ENCODE data around the gene KRT6A.
"Not testable (repeated sequence)": the region's sequence is repeated elsewhere in the genome, so short reads cannot be mapped to it uniquely, and the experiment has no call there.

The KRT6A gene

DNA sequence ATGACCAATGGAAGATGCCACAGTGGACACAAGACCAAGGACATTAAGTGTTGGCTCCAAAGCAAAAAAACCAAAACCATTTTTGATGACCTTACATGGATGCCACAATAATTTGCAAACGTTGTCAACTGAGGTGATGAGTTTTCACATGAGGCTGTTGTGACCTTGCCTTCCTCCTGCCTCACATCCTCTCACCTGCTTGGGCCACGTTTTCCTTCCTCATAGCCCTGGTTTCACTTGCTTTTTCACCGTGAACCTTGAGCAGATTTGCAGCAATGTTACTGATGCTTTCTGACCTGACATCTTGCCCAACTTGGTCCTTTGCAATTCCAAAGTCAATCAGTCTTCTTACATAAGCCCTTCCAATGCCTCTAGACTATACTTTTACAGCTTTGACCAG lies 44.8 kb downstream of the KRT6A start:
- no peak for DNase-seq (ENCODE audit: low read depth)
- no peak overlapping the region for H3K4me3 ChIP-seq (ENCODE audit: low read depth, low read length)
- TF ChIP-seq, protein P1, sequence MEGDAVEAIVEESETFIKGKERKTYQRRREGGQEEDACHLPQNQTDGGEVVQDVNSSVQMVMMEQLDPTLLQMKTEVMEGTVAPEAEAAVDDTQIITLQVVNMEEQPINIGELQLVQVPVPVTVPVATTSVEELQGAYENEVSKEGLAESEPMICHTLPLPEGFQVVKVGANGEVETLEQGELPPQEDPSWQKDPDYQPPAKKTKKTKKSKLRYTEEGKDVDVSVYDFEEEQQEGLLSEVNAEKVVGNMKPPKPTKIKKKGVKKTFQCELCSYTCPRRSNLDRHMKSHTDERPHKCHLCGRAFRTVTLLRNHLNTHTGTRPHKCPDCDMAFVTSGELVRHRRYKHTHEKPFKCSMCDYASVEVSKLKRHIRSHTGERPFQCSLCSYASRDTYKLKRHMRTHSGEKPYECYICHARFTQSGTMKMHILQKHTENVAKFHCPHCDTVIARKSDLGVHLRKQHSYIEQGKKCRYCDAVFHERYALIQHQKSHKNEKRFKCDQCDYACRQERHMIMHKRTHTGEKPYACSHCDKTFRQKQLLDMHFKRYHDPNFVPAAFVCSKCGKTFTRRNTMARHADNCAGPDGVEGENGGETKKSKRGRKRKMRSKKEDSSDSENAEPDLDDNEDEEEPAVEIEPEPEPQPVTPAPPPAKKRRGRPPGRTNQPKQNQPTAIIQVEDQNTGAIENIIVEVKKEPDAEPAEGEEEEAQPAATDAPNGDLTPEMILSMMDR (IDR thresholded peaks at IDR 0.05; ENCODE audit: control insufficient read depth, extremely low read depth, insufficient read depth) = no peak

DNA sequence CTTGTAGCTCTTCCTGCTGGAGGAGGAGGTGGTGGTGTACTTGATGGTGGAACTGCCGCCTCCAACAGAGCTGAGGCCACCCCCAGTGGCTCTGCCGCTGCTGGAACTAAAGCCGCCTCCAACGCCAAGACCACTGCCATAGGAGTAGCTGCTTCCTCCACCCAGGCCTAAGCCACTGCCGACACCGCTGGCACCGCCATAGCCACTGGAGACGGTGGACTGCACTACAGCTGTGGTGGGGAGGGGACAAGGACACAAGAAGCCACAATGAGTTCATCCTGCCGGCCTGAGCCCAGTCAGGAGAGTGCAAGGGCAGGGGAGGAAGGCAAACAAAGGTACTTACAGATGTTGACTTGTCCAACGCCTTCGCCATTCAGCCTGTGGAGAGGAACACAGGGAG lies 45.9 kb downstream of the KRT6A start:
- not testable (repeated sequence) for H3K4me3 ChIP-seq (ENCODE audit: low read depth, low read length); DNase-seq (ENCODE audit: low read depth)

DNA sequence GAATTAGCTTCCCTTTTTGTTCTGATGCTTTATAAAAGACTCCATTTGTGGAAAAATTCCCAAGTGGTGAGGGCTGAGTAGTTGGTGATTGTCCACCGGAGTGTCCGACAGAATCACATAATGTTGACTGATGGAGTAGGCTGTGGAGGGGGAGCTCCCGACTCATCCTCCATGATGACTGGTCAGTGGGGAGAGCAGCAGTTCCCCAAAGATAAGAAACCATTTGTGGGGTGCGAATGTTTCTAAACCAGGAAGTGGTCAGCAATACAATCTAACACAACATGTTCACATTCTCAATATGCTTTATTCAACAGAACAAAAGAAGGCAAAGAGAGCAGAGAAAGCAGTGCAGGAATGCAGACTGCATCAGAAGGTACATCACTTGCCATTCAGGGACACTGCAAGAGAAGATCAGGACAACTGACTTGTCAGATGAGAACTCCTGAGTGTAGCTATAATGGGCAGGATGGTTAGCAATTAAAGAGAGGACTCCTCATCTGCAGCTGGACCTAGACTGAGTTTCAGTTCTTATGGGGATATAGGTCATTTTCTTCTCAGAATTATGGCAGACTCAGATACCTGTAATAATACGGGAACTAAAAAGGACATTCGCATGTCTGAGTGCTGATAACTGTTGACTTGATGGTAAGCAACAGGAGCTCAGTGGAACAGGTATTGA lies 46.6 kb downstream of the KRT6A start:
- TF ChIP-seq, protein P1 (IDR thresholded peaks at IDR 0.05; ENCODE audit: control insufficient read depth, extremely low read depth, insufficient read depth) = no peak
- no peak for DNase-seq (ENCODE audit: low read depth)
- H3K4me3 ChIP-seq (ENCODE audit: low read depth, low read length) = no peak overlapping the region

DNA sequence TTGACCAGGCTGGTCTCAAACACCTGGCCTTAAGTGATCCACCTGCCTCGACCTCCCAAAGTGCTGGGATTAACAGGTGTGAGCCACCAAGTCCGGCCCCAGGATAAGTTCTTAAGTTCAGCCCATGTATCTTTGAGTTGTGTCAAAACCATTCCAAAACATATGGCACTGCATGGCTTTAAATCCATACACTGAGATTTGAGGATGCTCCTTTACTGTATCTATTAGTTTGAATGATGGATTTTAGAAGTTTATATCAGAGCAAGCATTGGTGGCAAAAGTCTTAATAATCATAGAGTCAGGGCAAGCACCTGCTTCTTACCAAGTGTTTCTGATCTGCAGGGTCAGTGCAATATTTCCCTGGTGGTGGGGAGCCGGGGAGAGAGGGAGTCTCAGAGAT lies 47.2 kb downstream of the KRT6A start:
- TF ChIP-seq, protein P1 (IDR thresholded peaks at IDR 0.05; ENCODE audit: control insufficient read depth, extremely low read depth, insufficient read depth) = no peak
- no peak for DNase-seq (ENCODE audit: low read depth)
- H3K4me3 ChIP-seq (ENCODE audit: low read depth, low read length) = no peak overlapping the region

DNA sequence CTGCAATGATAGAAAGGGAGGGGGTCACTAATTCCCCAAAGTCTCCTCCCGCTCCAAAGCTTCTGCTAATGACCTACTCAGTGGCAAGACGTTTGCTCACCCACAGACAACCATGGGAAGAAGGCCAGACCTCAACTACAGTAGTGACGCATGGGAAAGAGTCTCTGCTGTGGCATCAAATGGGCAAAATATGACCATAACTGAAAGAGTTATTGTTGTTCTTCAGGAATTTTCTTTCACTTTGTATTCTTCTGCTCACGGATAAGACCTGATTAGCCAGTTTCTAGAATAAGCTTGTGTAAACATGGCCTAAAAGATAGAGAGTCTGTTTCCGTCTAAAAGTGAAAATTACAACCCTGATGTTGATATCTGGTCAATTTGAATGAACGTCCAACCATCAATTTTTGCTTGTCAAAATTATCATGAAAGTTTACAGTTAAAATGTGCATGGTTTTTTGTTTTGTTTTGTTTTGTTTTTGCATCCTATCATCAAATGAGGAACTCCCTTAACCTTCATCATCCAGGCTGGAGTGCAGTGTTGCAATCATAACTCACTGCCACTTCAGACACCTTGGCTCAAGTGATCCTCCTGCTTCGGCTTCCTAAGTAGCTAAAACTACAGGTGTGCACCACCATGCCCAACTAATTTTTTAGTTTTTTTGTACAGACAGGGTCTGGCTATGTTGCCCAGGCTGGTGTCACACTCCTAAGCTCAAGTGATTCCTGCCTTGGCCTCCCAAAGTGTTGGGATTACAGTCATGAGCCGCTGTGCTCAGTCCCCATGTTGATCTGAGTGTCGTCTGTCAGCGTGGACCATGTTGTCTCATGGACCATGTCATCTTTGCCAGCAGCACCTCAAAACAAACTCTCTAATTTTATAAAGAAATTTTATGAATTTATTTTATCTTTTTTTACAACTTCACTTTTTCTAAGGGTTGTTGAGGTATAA lies 48.1 kb downstream of the KRT6A start:
- no peak overlapping the region for H3K4me3 ChIP-seq (ENCODE audit: low read depth, low read length)
- TF ChIP-seq, protein P1 (IDR thresholded peaks at IDR 0.05; ENCODE audit: control insufficient read depth, extremely low read depth, insufficient read depth) = no peak
- no peak for DNase-seq (ENCODE audit: low read depth)

DNA sequence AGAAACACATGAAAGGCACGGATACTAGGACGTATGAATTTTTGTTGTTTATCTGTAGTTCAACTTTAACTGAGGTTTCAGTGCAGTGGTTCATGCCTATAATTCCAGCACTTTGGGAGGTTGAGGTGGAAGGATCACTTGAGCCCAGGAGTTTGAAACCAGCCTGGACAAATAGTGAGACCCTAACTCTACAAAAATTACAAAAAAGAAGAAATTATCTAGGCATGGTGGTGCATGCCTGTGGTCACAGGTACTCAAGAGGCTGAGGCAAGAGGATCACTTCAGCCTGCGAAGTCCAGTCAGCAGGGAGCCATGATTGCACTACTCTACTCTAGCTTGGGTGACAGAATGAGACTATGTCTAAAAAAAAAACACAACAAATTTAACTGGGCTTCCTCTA lies 49.1 kb downstream of the KRT6A start:
- H3K4me3 ChIP-seq (ENCODE audit: low read depth, low read length) = no peak overlapping the region
- TF ChIP-seq, protein P1 (IDR thresholded peaks at IDR 0.05; ENCODE audit: control insufficient read depth, extremely low read depth, insufficient read depth) = no peak
- DNase-seq (ENCODE audit: low read depth) = no peak

DNA sequence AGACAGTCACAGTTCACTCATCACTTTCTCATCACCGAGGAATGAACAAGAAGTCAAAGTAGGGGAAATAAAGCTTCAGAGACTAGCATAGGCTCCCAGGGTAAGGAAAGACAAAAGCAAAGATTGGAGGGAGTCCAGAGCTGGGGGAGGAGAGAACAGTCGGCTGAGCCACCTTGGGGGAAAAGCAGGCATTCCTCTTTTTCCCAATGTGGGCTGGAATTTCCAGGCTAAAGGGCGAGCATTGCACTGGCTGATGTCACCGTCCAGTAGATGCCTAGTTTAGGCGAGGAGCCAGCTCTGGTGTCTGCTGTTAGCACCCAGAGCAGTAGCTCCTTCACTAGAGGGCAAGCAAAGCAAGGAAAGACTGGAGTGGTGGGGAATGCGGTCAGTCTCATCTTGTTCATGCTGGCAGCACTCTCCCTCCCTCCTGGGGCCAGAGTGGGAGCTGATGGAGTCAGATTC lies 50.4 kb downstream of the KRT6A start:
- no peak for DNase-seq (ENCODE audit: low read depth)
- no peak overlapping the region for H3K4me3 ChIP-seq (ENCODE audit: low read depth, low read length)
- TF ChIP-seq, protein P1 (IDR thresholded peaks at IDR 0.05; ENCODE audit: control insufficient read depth, extremely low read depth, insufficient read depth) = peak; percentile 11; the same call in 1 of the 2 replicates
